Measurements from ENCODE around the gene CACNA1G. TPM values are rescaled to one million over a fixed set of nuclear protein-coding genes. Genes with fewer than 3 reads are reported as not detected.

The CACNA1G gene
- total and polyA plus RNA-seq, 2 experiments from 2014 or later: 3.5 to 4.8 TPM

GRCh38 chr17:50649042-50649908 lies 88.8 kb downstream of the CACNA1G start:
- Histone ChIP-seq H3K27ac (no peak overlapping the region), H3K9me2 (replicated peaks; ENCODE audit: insufficient read depth) (no peaks in the 10 kb centered on the region), H3K9me3 (ENCODE audit: low read depth) (no peaks in the 10 kb centered on the region), H3K79me2 (no peaks in the 10 kb centered on the region), H3K4me3 (no peak overlapping the region), H3K4me1 (ENCODE audit: insufficient read depth) (no peaks in the 10 kb centered on the region), H3K4me2 (no peak overlapping the region), H4K20me1 (ENCODE audit: insufficient read depth, poor library complexity, severe bottlenecking) (no peaks in the 10 kb centered on the region), H2AFZ (no peak overlapping the region), H3K27me3 (no peaks in the 10 kb centered on the region), H3K36me3 (replicated peaks; ENCODE audit: insufficient read depth, low read depth) (no peaks in the 10 kb centered on the region)
- TF ChIP-seq EZH2 (IDR thresholded peaks at IDR 0.05; ENCODE audit: borderline replicate concordance) (no peak), EZH2phosphoT487 (IDR thresholded peaks at IDR 0.05; ENCODE audit: low read depth, severe bottlenecking, unreplicated experiment) (no peak), CTCF (IDR thresholded peaks at IDR 0.05; ENCODE audit: poor library complexity) (no peak)
- DNase-seq (ENCODE audit: low spot score): no peak
- 84% methylated on average over 7 of the region's 7 CpGs for WGBS (ENCODE audit: low lambda C conversion rate, missing lambda C conversion rate)

- 90% methylated on average over 2 of the region's 2 CpGs for WGBS (ENCODE audit: low lambda C conversion rate, missing lambda C conversion rate)
- Histone ChIP-seq H3K4me3 (no peak overlapping the region), H3K4me1 (ENCODE audit: insufficient read depth) (no peaks in the 10 kb centered on the region), H4K20me1 (ENCODE audit: insufficient read depth, poor library complexity, severe bottlenecking) (no peaks in the 10 kb centered on the region), H3K79me2 (no peaks in the 10 kb centered on the region), H3K36me3 (replicated peaks; ENCODE audit: insufficient read depth, low read depth) (no peaks in the 10 kb centered on the region), H3K4me2 (no peak overlapping the region), H3K9me2 (replicated peaks; ENCODE audit: insufficient read depth) (no peaks in the 10 kb centered on the region), H3K9me3 (ENCODE audit: low read depth) (no peaks in the 10 kb centered on the region), H3K27ac (no peak overlapping the region), H2AFZ (no peak overlapping the region), H3K27me3 (no peaks in the 10 kb centered on the region)
- DNase-seq (ENCODE audit: low spot score): no peak
- TF ChIP-seq CTCF (IDR thresholded peaks at IDR 0.05; ENCODE audit: poor library complexity) (no peak), EZH2phosphoT487 (IDR thresholded peaks at IDR 0.05; ENCODE audit: low read depth, severe bottlenecking, unreplicated experiment) (no peak), EZH2 (IDR thresholded peaks at IDR 0.05; ENCODE audit: borderline replicate concordance) (no peak)
Observed at GRCh38 chr17:50651661-50652060, 91.1 kb downstream of the CACNA1G start.

GRCh38 chr17:50653738-50654137 lies 93.2 kb downstream of the CACNA1G start:
- no peaks in the 10 kb centered on the region for H4K20me1 ChIP-seq (ENCODE audit: insufficient read depth, poor library complexity, severe bottlenecking)
- H3K4me3 ChIP-seq: no peak overlapping the region
- no peaks in the 10 kb centered on the region for H3K36me3 ChIP-seq (replicated peaks; ENCODE audit: insufficient read depth, low read depth)
- no peak for DNase-seq (ENCODE audit: low spot score)
- H3K79me2 ChIP-seq: no peaks in the 10 kb centered on the region
- no peak overlapping the region for H2AFZ ChIP-seq
- H3K27ac ChIP-seq: no peak overlapping the region
- H3K4me2 ChIP-seq: no peak overlapping the region
- TF ChIP-seq EZH2phosphoT487 (IDR thresholded peaks at IDR 0.05; ENCODE audit: low read depth, severe bottlenecking, unreplicated experiment) (no peak), CTCF (IDR thresholded peaks at IDR 0.05; ENCODE audit: poor library complexity) (no peak), EZH2 (IDR thresholded peaks at IDR 0.05; ENCODE audit: borderline replicate concordance) (no peak)
- WGBS (ENCODE audit: low lambda C conversion rate, missing lambda C conversion rate): 88% methylated on average over 3 of the region's 3 CpGs
- H3K9me2 ChIP-seq (replicated peaks; ENCODE audit: insufficient read depth): no peaks in the 10 kb centered on the region
- no peaks in the 10 kb centered on the region for H3K9me3 ChIP-seq (ENCODE audit: low read depth)
- H3K4me1 ChIP-seq (ENCODE audit: insufficient read depth): no peaks in the 10 kb centered on the region
- H3K27me3 ChIP-seq: no peaks in the 10 kb centered on the region

All from hepatocyte (in vitro differentiated cells).